IMR-90 (cell line): Measurements from ENCODE around the gene PEX5L. TPM values are rescaled to one million over a fixed set of nuclear protein-coding genes. Genes with fewer than 3 reads are reported as not detected.

Experiments used
- ATAC-seq: fragments of 200-7000 bp; cut with Tn5 transposase; 2 replicates; pipeline ENCODE4 v1.9.1; 2020; ENCODE audit warnings: low read depth, mild to moderate bottlenecking, moderate library complexity
- BruUV-seq: library from RNA; stranded (reverse); fragments of 400-500 nt; replicated peaks from 2 replicates; lab custom pipeline; 2021; lab: Mats Ljungman, UMichigan
- CTCF ChIA-PET: fragments of 300-600 bp; formaldehyde crosslinking; extraction: SDS; loops from one replicate; lab custom pipeline; 2021; ENCODE audit warnings: antibody characterized with exemption; lab: Yijun Ruan, JAX
- POLR2A ChIA-PET: fragments of 300-600 bp; sonication (Branson Sonifier 250); formaldehyde crosslinking; loops from one replicate; lab custom pipeline; 2022; ENCODE audit warnings: antibody characterized with exemption; ENCODE audit not compliant: unreplicated experiment; lab: Charles Lee
- DNase-seq: peaks from one replicate; pipeline ENCODE4 v3.0.0; 2013
- H2AFZ ChIP-seq: replicated peaks from 2 replicates; pipeline ENCODE3; 2013; ENCODE audit warnings: low read length, mild to moderate bottlenecking; ENCODE audit not compliant: poor library complexity
- H2AK5ac ChIP-seq: 2 replicates; pipeline ENCODE4 v1.6.1; 2013; ENCODE audit warnings: low read depth, low read length, inconsistent platforms
- H2AK9ac ChIP-seq: replicated peaks from 2 replicates; pipeline ENCODE3; 2013; ENCODE audit warnings: mild to moderate bottlenecking, low read depth, low read length, moderate library complexity; ENCODE audit not compliant: poor library complexity
- H2BK120ac ChIP-seq: 2 replicates; pipeline ENCODE4 v1.6.1; 2013; ENCODE audit warnings: low read depth, low read length, inconsistent platforms
- H2BK15ac ChIP-seq: 3 replicates; pipeline ENCODE4 v1.6.1; 2013; ENCODE audit warnings: low read depth, low read length, inconsistent platforms
- H2BK20ac ChIP-seq: 2 replicates; pipeline ENCODE4 v1.6.1; 2013; ENCODE audit warnings: low read depth, mild to moderate bottlenecking, inconsistent platforms, low read length, moderate library complexity
- H2BK5ac ChIP-seq: 2 replicates; pipeline ENCODE4 v1.6.1; 2013; ENCODE audit warnings: mild to moderate bottlenecking, low read depth, low read length, inconsistent platforms; ENCODE audit not compliant: poor library complexity, severe bottlenecking
- H3K14ac ChIP-seq: replicated peaks from 2 replicates; pipeline ENCODE4 v1.6.1; 2013; ENCODE audit warnings: low read depth, low read length, inconsistent platforms
- H3K18ac ChIP-seq: 2 replicates; pipeline ENCODE4 v1.6.1; 2013; ENCODE audit warnings: low read depth, low read length, control low read depth
- H3K23ac ChIP-seq: 2 replicates; pipeline ENCODE4 v1.6.1; 2013; ENCODE audit warnings: low read depth, low read length, inconsistent platforms
- H3K27ac ChIP-seq: 2 replicates; pipeline ENCODE4 v1.5.1; 2013; ENCODE audit warnings: mild to moderate bottlenecking, control low read depth, low read length; ENCODE audit not compliant: insufficient read depth
- H3K27me3 ChIP-seq: 2 replicates; pipeline ENCODE4 v1.6.1; 2013; ENCODE audit warnings: low read length; ENCODE audit not compliant: control insufficient read depth, insufficient read depth
- H3K36me3 ChIP-seq: 2 replicates; pipeline ENCODE4 v1.6.1; 2013; ENCODE audit warnings: low read length, mixed read lengths; ENCODE audit not compliant: control insufficient read depth, insufficient read depth
- H3K4ac ChIP-seq: 2 replicates; pipeline ENCODE4 v1.6.1; 2013; ENCODE audit warnings: low read depth, low read length, inconsistent platforms
- H3K4me1 ChIP-seq: 2 replicates; pipeline ENCODE4 v1.6.1; 2013; ENCODE audit warnings: low read length, mixed read lengths; ENCODE audit not compliant: control insufficient read depth, insufficient read depth
- H3K4me2 ChIP-seq: 2 replicates; pipeline ENCODE4 v1.6.1; 2013; ENCODE audit warnings: low read depth, mild to moderate bottlenecking, control low read depth, low read length, moderate library complexity
- H3K4me3 ChIP-seq: 2 replicates; pipeline ENCODE4 v1.5.1; 2013; ENCODE audit warnings: low read depth, mild to moderate bottlenecking, control low read depth, low read length, moderate library complexity; ENCODE audit not compliant: insufficient read depth
- H3K56ac ChIP-seq: 2 replicates; pipeline ENCODE4 v1.6.1; 2013; ENCODE audit warnings: low read length, inconsistent platforms; ENCODE audit not compliant: insufficient read depth; ENCODE audit errors: extremely low read depth
- H3K79me1 ChIP-seq, 2 experiments: 2 replicates each; pipeline ENCODE4 v1.6.1; 2013; ENCODE audit warnings: low read length in 2 of 2, inconsistent platforms in 1 of 2, low read depth in 1 of 2
- H3K9ac ChIP-seq: 2 replicates; pipeline ENCODE4 v1.6.1; 2013; ENCODE audit warnings: low read depth, low read length, control low read depth
- H3K9me1 ChIP-seq: 2 replicates; pipeline ENCODE4 v1.6.1; 2013; ENCODE audit warnings: low read length, inconsistent platforms; ENCODE audit not compliant: insufficient read depth
- H3K9me3 ChIP-seq: 2 replicates; pipeline ENCODE4 v1.6.1; 2013; ENCODE audit warnings: low read length; ENCODE audit not compliant: control insufficient read depth, insufficient read depth
- H4K20me1 ChIP-seq: 2 replicates; pipeline ENCODE4 v1.6.1; 2013; ENCODE audit warnings: low read length, inconsistent platforms; ENCODE audit not compliant: insufficient read depth
- H4K5ac ChIP-seq: 2 replicates; pipeline ENCODE4 v1.6.1; 2013; ENCODE audit warnings: mild to moderate bottlenecking, low read depth, low read length, control low read depth
- H4K8ac ChIP-seq, 2 experiments: 2 replicates each; pipeline ENCODE4 v1.6.1; 2013; ENCODE audit warnings: low read depth in 2 of 2, low read length in 2 of 2, control low read depth in 1 of 2, inconsistent platforms in 1 of 2
- H4K91ac ChIP-seq: 2 replicates; pipeline ENCODE4 v1.6.1; 2013; ENCODE audit warnings: low read depth, low read length, inconsistent platforms; ENCODE audit not compliant: insufficient read depth
- FOS ChIP-seq: fragments of 150-350 bp; IDR thresholded peaks from 2 replicates; pipeline ENCODE4 v1.6.1; 2016; ENCODE audit warnings: low read depth, low read length
- RFX5 ChIP-seq: IDR thresholded peaks from 2 replicates; pipeline ENCODE4 v1.8.0; 2012; ENCODE audit warnings: low read depth, mild to moderate bottlenecking, low read length, moderate library complexity
- WGBS, 2 experiments: methylation state at CpG; one replicate each; pipeline versions ENCODE4 v1.1.5 to v1.1.7; 2013; ENCODE audit warnings: missing lambda C conversion rate in 2 of 2; ENCODE audit not compliant: insufficient read length in 1 of 2; ENCODE audit errors: extremely low coverage in 2 of 2; 5-methylcytosine and 5-hydroxymethylcytosine counted together
- dilution Hi-C: fragments of 300-500 bp; cut with HindIII; formaldehyde crosslinking; loops from one replicate; pipeline ENCODE4 v1.14.3; 2018; ENCODE audit warnings: low sequenced_read_pairs; ENCODE audit not compliant: unreplicated experiment
- in situ Hi-C: fragments of 300-500 bp; cut with MboI; formaldehyde crosslinking; loops from 3 replicates; pipeline ENCODE4 v1.14.3; 2019; ENCODE audit warnings: low sequenced_read_pairs, inconsistent platforms, mixed read lengths
- intact Hi-C: fragments of 100-400 bp; cut with micrococcal nuclease; formaldehyde crosslinking; loops from 2 replicates; pipeline ENCODE4 v1.10.0; 2022
- polyA plus RNA-seq, 3 experiments: library from polyadenylated mRNA; depleted of rRNA; stranded (reverse); fragments of >200 nt; gene quantifications; 2 replicates each; pipeline ENCODE4 v1.2.3, GENCODE V29; 2012; ENCODE audit warnings: low replicate concordance in 1 of 3
- total RNA-seq: library from RNA; depleted of rRNA; stranded (reverse); fragments of >200 nt; gene quantifications from 2 replicates; pipeline ENCODE4 v1.2.3, GENCODE V29; 2012
- TF ChIP-seq, protein P1 (sequence below): fragments of 150-350 bp; IDR thresholded peaks from 2 replicates; pipeline ENCODE4 v1.6.1; 2017; ENCODE audit warnings: mild to moderate bottlenecking, antibody characterized with exemption, low read length, low read depth

The PEX5L gene
- total and polyA plus RNA-seq, 2 of the 4 experiments (the other 2 are of a cell fraction), result not detected

DNA sequence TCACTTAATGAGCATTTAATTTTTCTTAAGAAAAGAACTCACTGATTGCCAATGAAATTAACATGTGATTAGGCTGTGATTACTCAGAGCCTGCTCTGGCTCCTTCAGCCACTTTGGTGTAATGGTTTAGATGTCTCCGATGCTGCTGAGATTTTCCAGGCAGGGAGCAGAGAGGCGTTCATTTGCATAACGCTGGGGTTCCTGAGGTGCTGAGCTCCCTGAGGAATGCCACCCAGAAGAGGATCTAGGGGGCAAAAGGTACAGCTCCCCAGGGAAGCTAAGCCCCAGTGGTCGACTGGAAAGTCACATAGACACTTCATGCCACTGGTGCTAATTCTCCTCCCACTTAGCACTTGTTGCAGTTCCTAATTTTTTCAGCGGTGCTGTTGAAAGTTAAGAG, 264.4 kb downstream of the PEX5L start:
- Histone ChIP-seq H4K20me1 (no peaks in the 10 kb centered on the region), H4K91ac (no peak overlapping the region), H3K9ac (no peak overlapping the region), H3K36me3 (peaks cover 9% of the 10 kb centered on the region; the same call in 1 of the 2 replicates), H3K14ac (no peak overlapping the region), H3K9me1 (peaks cover 3% of the 10 kb centered on the region; the same call in 1 of the 2 replicates), H3K56ac (no peak overlapping the region), H2BK120ac (no peak overlapping the region), H3K27ac (no peak overlapping the region), H3K4me1 (no peaks in the 10 kb centered on the region), H3K9me3 (peaks cover 1% of the 10 kb centered on the region; the same call in 1 of the 2 replicates), H4K5ac (no peak overlapping the region), H3K4me3 (no peak overlapping the region), H3K27me3 (no peaks in the 10 kb centered on the region), H3K18ac (no peak overlapping the region), H2AK5ac (no peak overlapping the region), H3K23ac (no peak overlapping the region), H2BK15ac (no peak overlapping the region), H2AK9ac (no peak overlapping the region), H2BK20ac (no peak overlapping the region), H4K8ac (no peak overlapping the region), H2BK5ac (no peak overlapping the region), H2AFZ (no peak overlapping the region), H3K4ac (no peak overlapping the region), H3K4me2 (no peak overlapping the region), H3K79me1 (0 out of 4 replicates have a peak, but pooled peaks cover 0 to 4% of the 10 kb centered on the region in 2 experiments)
- TF ChIP-seq FOS (no peak), RFX5 (no peak)
- TF ChIP-seq, protein P1, sequence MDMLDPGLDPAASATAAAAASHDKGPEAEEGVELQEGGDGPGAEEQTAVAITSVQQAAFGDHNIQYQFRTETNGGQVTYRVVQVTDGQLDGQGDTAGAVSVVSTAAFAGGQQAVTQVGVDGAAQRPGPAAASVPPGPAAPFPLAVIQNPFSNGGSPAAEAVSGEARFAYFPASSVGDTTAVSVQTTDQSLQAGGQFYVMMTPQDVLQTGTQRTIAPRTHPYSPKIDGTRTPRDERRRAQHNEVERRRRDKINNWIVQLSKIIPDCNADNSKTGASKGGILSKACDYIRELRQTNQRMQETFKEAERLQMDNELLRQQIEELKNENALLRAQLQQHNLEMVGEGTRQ, result no peak
- DNase-seq (no peak), ATAC-seq (no peak)
- intact Hi-C loops, result no loop called here
- ChIA-PET CTCF (no interaction called here), POLR2A (no interaction called here)
- BruUV-seq, result no TSS peak
- 60% methylated on average over 1 of the region's 5 CpGs; no CpG with 5 or more reads in 1 of the 2 experiments for WGBS, 2 experiments
- dilution Hi-C loops, result no loop called here
- in situ Hi-C loops, result loop anchor here (25.0 kb wide), 1 partner anchor 815 kb away; no protein-coding TSS in a partner anchor
